ENCODE measurements around the gene DNAH17. TPM values are rescaled to one million over a fixed set of nuclear protein-coding genes. Genes with fewer than 3 reads are reported as not detected.

Gene DNAH17
- total and polyA plus RNA-seq, 2 donors (not counting 3 experiments of a cell fraction or from before 2014, with no cell fraction given), result not detected

DNA sequence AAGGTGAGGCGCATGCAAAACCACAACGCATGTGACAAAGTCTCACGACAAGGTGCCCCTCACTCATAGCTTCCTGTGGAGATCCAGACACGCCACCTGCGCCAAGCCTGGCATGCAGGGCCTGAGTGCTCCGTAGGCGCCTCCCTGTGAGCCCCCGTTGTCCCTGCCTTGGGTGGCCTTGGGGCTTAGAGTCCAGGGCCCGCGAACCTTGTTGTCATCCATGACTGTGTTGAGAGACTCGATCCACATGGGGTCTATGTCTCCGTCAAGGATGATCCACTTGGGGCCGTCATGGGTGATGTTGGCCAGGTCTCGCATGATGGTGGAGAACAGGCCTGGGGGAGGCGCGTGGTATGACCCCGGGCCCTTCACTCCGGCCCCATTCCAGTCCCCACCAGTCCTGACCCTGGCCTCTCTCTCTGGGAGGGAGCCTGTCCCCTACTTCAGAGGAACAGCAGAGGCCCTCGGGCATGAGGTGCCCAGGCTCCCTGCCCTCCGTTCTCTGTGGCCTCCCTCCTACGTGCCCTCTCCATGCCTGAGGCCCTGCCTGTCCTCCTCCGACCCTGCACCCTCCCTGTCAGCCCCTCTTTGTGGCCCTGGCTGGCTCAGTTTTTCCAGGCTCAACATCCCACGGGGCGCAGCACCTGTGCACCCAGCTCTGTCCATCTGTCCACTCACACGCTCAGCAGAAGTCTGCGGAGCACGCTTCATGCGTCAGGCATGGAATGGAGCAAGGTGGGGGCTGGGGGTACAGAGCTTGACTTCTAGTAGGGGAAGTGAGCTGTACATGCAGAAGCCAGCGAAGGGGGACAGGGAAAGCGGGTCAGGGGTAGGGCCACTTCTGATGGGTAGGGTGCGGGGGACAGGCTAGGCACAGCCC lies 85.7 kb downstream of the DNAH17 start:
- DNase-seq (ENCODE audit: low read depth, low spot score) (no peak), FAIRE-seq (no peak)
- intact Hi-C loops (cut with micrococcal nuclease), result no loop called here
- H3K4me2 ChIP-seq (ENCODE audit: insufficient read depth, low read length), result no peak overlapping the region
- H3K9me3 ChIP-seq (replicated peaks; ENCODE audit: control insufficient read depth, insufficient read depth, low read length), result no peaks in the 10 kb centered on the region
- ChIA-PET POLR2A (no interaction called here), CTCF (interaction anchor here (0.9 kb wide), 1 partner anchor 217 kb away, joined by 3 read pairs; no protein-coding TSS in a partner anchor)
- no TSS peak for BruUV-seq (replicated peaks)
- H3K9ac ChIP-seq (replicated peaks; ENCODE audit: extremely low read depth, insufficient read depth, low read length), result no peak overlapping the region
- H2AFZ ChIP-seq (ENCODE audit: low read depth, low read length), result no peak overlapping the region
- no peak overlapping the region for H3K27ac ChIP-seq (ENCODE audit: insufficient read depth, low read depth, low read length)
- no peaks in the 10 kb centered on the region for H3K79me2 ChIP-seq (ENCODE audit: control insufficient read depth, insufficient read depth, low read length)
- no peaks in the 10 kb centered on the region for H3K4me1 ChIP-seq (ENCODE audit: control insufficient read depth, extremely low read depth, insufficient read depth, low read length)
- no peak overlapping the region for H3K4me3 ChIP-seq (replicated peaks in 1 of 3; ENCODE audit: insufficient read depth in 1 of 3, low read depth in 1 of 3, low read length in 3 of 3)
- TF ChIP-seq GATA2 (IDR thresholded peaks at IDR 0.05; ENCODE audit: insufficient read depth, insufficient read length, low read depth, low read length), result no peak
- TF ChIP-seq MYC (IDR thresholded peaks at IDR 0.05; ENCODE audit: low read depth, low read length), result no peak
- TF ChIP-seq POLR2AphosphoS5 (IDR thresholded peaks at IDR 0.05; ENCODE audit: insufficient read depth, low read depth, low read length), result no peak
- TF ChIP-seq, protein P1, sequence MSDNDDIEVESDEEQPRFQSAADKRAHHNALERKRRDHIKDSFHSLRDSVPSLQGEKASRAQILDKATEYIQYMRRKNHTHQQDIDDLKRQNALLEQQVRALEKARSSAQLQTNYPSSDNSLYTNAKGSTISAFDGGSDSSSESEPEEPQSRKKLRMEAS (IDR thresholded peaks at IDR 0.05; ENCODE audit: insufficient read depth, insufficient read length), result no peak
- TF ChIP-seq JUN (IDR thresholded peaks at IDR 0.05; ENCODE audit: borderline replicate concordance, insufficient read depth, insufficient read length, low read depth), result no peak
- no peak for TF ChIP-seq POLR2A (IDR thresholded peaks at IDR 0.05; ENCODE audit: low read depth, low read length)
- TF ChIP-seq FOS (IDR thresholded peaks at IDR 0.05; ENCODE audit: borderline replicate concordance, insufficient read depth, low read length), result no peak
- TF ChIP-seq, protein P2, sequence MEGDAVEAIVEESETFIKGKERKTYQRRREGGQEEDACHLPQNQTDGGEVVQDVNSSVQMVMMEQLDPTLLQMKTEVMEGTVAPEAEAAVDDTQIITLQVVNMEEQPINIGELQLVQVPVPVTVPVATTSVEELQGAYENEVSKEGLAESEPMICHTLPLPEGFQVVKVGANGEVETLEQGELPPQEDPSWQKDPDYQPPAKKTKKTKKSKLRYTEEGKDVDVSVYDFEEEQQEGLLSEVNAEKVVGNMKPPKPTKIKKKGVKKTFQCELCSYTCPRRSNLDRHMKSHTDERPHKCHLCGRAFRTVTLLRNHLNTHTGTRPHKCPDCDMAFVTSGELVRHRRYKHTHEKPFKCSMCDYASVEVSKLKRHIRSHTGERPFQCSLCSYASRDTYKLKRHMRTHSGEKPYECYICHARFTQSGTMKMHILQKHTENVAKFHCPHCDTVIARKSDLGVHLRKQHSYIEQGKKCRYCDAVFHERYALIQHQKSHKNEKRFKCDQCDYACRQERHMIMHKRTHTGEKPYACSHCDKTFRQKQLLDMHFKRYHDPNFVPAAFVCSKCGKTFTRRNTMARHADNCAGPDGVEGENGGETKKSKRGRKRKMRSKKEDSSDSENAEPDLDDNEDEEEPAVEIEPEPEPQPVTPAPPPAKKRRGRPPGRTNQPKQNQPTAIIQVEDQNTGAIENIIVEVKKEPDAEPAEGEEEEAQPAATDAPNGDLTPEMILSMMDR (IDR thresholded peaks at IDR 0.05; ENCODE audit: extremely low read depth in 1 of 2, insufficient read depth in 1 of 2, low read depth in 1 of 2, low read length in 2 of 2), result no peak
- no peak for TF ChIP-seq EZH2 (IDR thresholded peaks at IDR 0.05; ENCODE audit: borderline replicate concordance, low read depth, low read length, severe bottlenecking)
- dilution Hi-C loops (cut with MboI; ENCODE audit: extremely low pct_ligation_motif_present, low sequenced_read_pairs), result loop anchor here (25.0 kb wide), 1 partner anchor 146 kb away; no protein-coding TSS in a partner anchor
- no peaks in the 10 kb centered on the region for H3K27me3 ChIP-seq (ENCODE audit: control insufficient read depth in 2 of 2, insufficient read depth in 2 of 2, low read length in 2 of 2)
- no peaks in the 10 kb centered on the region for H3K9me1 ChIP-seq (replicated peaks; ENCODE audit: control insufficient read depth, extremely low read depth, insufficient read depth, low read length)
- H3K36me3 ChIP-seq (ENCODE audit: control insufficient read depth in 2 of 2, extremely low read depth in 1 of 2, insufficient read depth in 2 of 2, low read length in 2 of 2), result no peaks in the 10 kb centered on the region
- H4K20me1 ChIP-seq (replicated peaks; ENCODE audit: control insufficient read depth, extremely low read depth, insufficient read depth, low read length), result no peaks in the 10 kb centered on the region

Data from endothelial cell of umbilical vein (primary cell).